Breast epithelium (tissue), 3 donors: Measurements from ENCODE around the gene UBE4B.

Experiments used
- CTCF ChIP-seq, 3 donors: fragments of 450-650 bp; IDR thresholded peaks; one replicate each; pipeline ENCODE4 v1.5.1; 2016 to 2017; ENCODE audit warnings: antibody characterized with exemption in 3 of 3, mild to moderate bottlenecking in 3 of 3, moderate library complexity in 3 of 3
- POLR2A ChIP-seq: fragments of 450-650 bp; IDR thresholded peaks from one replicate; pipeline ENCODE4 v1.6.1; 2016; ENCODE audit warnings: antibody characterized with exemption, mild to moderate bottlenecking, moderate library complexity
- POLR2AphosphoS5 ChIP-seq, 3 donors: sonication (generic); formaldehyde crosslinking; IDR thresholded peaks; one replicate each; pipeline ENCODE4 v1.6.1; 2017; ENCODE audit warnings: antibody characterized with exemption in 3 of 3

GRCh38 chr1:10007169-10007568 lies 25.6 kb upstream of the UBE4B start:
- TF ChIP-seq CTCF (IDR thresholded peaks at IDR 0.05), result no peak
- no peak for TF ChIP-seq POLR2AphosphoS5 (IDR thresholded peaks at IDR 0.05)
- TF ChIP-seq POLR2A, result no peak
